IPS-15b (cell line): ENCODE results near the gene SPARC.
A peak's percentile ranks its signal among the peaks of the same experiment; 100 is the strongest.
"Not testable (repeated sequence)": the region's sequence is repeated elsewhere in the genome, so short reads cannot be mapped to it uniquely, and the experiment has no call there.

Experiments used
- H3K27me3 ChIP-seq: one replicate; pipeline ENCODE4 v1.6.1; 2013; ENCODE audit warnings: low read length; ENCODE audit not compliant: control insufficient read depth, insufficient read depth
- H3K36me3 ChIP-seq: one replicate; pipeline ENCODE4 v1.6.1; 2013; ENCODE audit warnings: low read length; ENCODE audit not compliant: control insufficient read depth, insufficient read depth
- H3K4me1 ChIP-seq: one replicate; pipeline ENCODE4 v1.6.1; 2013; ENCODE audit warnings: mild to moderate bottlenecking, low read length; ENCODE audit not compliant: control insufficient read depth, insufficient read depth
- H3K4me3 ChIP-seq: one replicate; pipeline ENCODE4 v1.5.1; 2013; ENCODE audit warnings: low read depth, low read length
- H3K9ac ChIP-seq: one replicate; pipeline ENCODE4 v1.6.1; 2013; ENCODE audit warnings: low read depth, mild to moderate bottlenecking, low read length
- H3K9me3 ChIP-seq: one replicate; pipeline ENCODE4 v1.6.1; 2013; ENCODE audit warnings: mild to moderate bottlenecking, low read length; ENCODE audit not compliant: control insufficient read depth, insufficient read depth

SPARC gene

GRCh38 chr5:151699071-151699901 lies 12.6 kb upstream of the SPARC start:
- H3K9me3 ChIP-seq: no peaks in the 10 kb centered on the region
- no peaks in the 10 kb centered on the region for H3K27me3 ChIP-seq
- H3K4me1 ChIP-seq: peaks cover 10% of the 10 kb centered on the region
- H3K4me3 ChIP-seq: no peak overlapping the region
- peak overlapping the region; percentile 9 for H3K9ac ChIP-seq
- H3K36me3 ChIP-seq: no peaks in the 10 kb centered on the region

- H3K4me3 ChIP-seq, H3K9me3 ChIP-seq, H3K27me3 ChIP-seq, H3K36me3 ChIP-seq, H3K9ac ChIP-seq: not testable (repeated sequence)
- peaks cover 10% of the 10 kb centered on the region for H3K4me1 ChIP-seq
Observed at GRCh38 chr5:151698081-151698480, 11.4 kb upstream of the SPARC start.

- H3K36me3 ChIP-seq: no peaks in the 10 kb centered on the region
Observed at GRCh38 chr5:151697452-151697851, 10.7 kb upstream of the SPARC start.

GRCh38 chr5:151696470-151697061 lies 9.9 kb upstream of the SPARC start:
- no peak overlapping the region for H3K9ac ChIP-seq
- peak overlapping the region; percentile 48 for H3K4me3 ChIP-seq
- H3K4me1 ChIP-seq: peaks cover 10% of the 10 kb centered on the region
- no peaks in the 10 kb centered on the region for H3K9me3 ChIP-seq
- no peaks in the 10 kb centered on the region for H3K36me3 ChIP-seq
- no peaks in the 10 kb centered on the region for H3K27me3 ChIP-seq

More at GRCh38 chr5:151697452-151697851, 10.7 kb upstream of the SPARC start:
- Histone ChIP-seq H3K9me3 (no peaks in the 10 kb centered on the region), H3K9ac (no peak overlapping the region), H3K4me3 (no peak overlapping the region), H3K27me3 (no peaks in the 10 kb centered on the region), H3K4me1 (peaks cover 10% of the 10 kb centered on the region)

GRCh38 chr5:151695464-151695863 lies 8.7 kb upstream of the SPARC start:
- peaks cover 10% of the 10 kb centered on the region for H3K4me1 ChIP-seq
- no peaks in the 10 kb centered on the region for H3K36me3 ChIP-seq

GRCh38 chr5:151694035-151694485 lies 7.3 kb upstream of the SPARC start:
- no peaks in the 10 kb centered on the region for H3K36me3 ChIP-seq

More at GRCh38 chr5:151695464-151695863, 8.7 kb upstream of the SPARC start:
- Histone ChIP-seq H3K27me3 (no peaks in the 10 kb centered on the region), H3K4me3 (no peak overlapping the region), H3K9ac (no peak overlapping the region), H3K9me3 (no peaks in the 10 kb centered on the region)

GRCh38 chr5:151692312-151692711 lies 5.6 kb upstream of the SPARC start:
- H3K4me3 ChIP-seq: no peak overlapping the region
- H3K36me3 ChIP-seq: no peaks in the 10 kb centered on the region
- H3K4me1 ChIP-seq: peaks cover 10% of the 10 kb centered on the region
- no peak overlapping the region for H3K9ac ChIP-seq
- H3K27me3 ChIP-seq: no peaks in the 10 kb centered on the region
- H3K9me3 ChIP-seq: no peaks in the 10 kb centered on the region

More at GRCh38 chr5:151694035-151694485, 7.3 kb upstream of the SPARC start:
- no peaks in the 10 kb centered on the region for H3K27me3 ChIP-seq
- no peak overlapping the region for H3K9ac ChIP-seq
- no peaks in the 10 kb centered on the region for H3K9me3 ChIP-seq
- no peak overlapping the region for H3K4me3 ChIP-seq
- H3K4me1 ChIP-seq: peaks cover 10% of the 10 kb centered on the region

DNA sequence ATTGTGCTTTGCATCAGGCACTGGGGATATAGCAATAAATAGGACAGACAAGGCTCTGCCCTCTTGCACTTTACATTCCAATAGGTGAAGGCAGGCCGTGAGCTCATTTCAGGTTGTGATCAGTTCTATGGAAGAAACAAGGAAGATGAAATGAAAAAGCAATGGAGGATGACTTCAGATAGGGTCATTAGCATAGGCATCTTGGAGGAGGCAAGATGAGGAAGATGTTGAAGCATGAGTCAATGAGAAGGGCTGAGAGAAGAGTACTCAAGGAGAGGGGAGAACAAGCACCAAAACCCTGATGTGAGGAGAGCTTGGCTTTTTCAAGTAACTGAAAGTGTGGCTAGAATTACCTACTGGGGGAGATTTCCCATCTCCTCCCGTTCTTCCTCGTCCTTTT lies 5.0 kb upstream of the SPARC start:
- Histone ChIP-seq H3K4me3 (no peak overlapping the region), H3K27me3 (no peaks in the 10 kb centered on the region), H3K9ac (no peak overlapping the region), H3K36me3 (no peaks in the 10 kb centered on the region), H3K4me1 (peaks cover 9% of the 10 kb centered on the region), H3K9me3 (no peaks in the 10 kb centered on the region)

GRCh38 chr5:151689591-151689990 lies 2.9 kb upstream of the SPARC start:
- H3K9me3 ChIP-seq, H3K9ac ChIP-seq, H3K4me1 ChIP-seq, H3K36me3 ChIP-seq, H3K4me3 ChIP-seq, H3K27me3 ChIP-seq: not testable (repeated sequence)

DNA sequence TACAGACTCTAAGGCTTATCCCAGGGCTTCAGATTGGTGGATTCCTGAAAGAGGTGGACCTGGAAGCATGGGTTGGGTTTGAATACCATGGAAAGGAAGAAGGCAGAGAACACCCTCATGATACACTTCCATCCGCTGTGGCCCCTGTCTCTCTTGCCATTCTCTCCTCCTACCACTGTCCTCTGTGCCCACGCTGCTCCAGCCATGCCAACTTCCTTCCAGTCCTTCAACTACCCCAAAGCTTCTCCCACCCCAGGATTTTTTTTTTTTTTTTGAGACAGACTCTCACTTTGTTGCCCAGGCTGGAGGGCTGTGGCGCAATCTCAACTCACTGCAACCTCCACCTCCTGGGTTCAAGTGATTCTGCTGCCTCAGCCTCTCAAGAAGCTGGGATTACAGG lies 1.7 kb upstream of the SPARC start:
- Histone ChIP-seq H3K4me1 (peaks cover 14% of the 10 kb centered on the region), H3K36me3 (no peaks in the 10 kb centered on the region), H3K9ac (no peak overlapping the region), H3K9me3 (no peaks in the 10 kb centered on the region), H3K4me3 (no peak overlapping the region), H3K27me3 (no peaks in the 10 kb centered on the region)

GRCh38 chr5:151685749-151686673 lies 704 bp downstream of the SPARC start:
- no peaks in the 10 kb centered on the region for H3K36me3 ChIP-seq
- H3K27me3 ChIP-seq: no peaks in the 10 kb centered on the region
- peaks cover 14% of the 10 kb centered on the region for H3K4me1 ChIP-seq
- H3K4me3 ChIP-seq: peak overlapping the region; percentile 87
- H3K9me3 ChIP-seq: no peaks in the 10 kb centered on the region
- peak overlapping the region; percentile 48 for H3K9ac ChIP-seq
